Karpas-422 (cell line): ENCODE data around the gene C1QTNF1. TPM values are rescaled to one million over a fixed set of nuclear protein-coding genes. Genes with fewer than 3 reads are reported as not detected.

ENCODE experiments used
- DNase-seq: peaks from one replicate; pipeline ENCODE4 v3.0.0-alpha.2; 2015
- H2AFZ ChIP-seq: fragments of 200-600 bp; sonication (generic); 2 replicates; pipeline ENCODE4 v1.6.1; 2014; ENCODE audit warnings: antibody characterized with exemption, low read length, mixed read lengths
- H3K27ac ChIP-seq: fragments of 200-600 bp; sonication (generic); 2 replicates; pipeline ENCODE4 v1.5.1; 2014; ENCODE audit warnings: mild to moderate bottlenecking, low read length, moderate library complexity
- H3K27me3 ChIP-seq: fragments of 200-600 bp; sonication (generic); 2 replicates; pipeline ENCODE4 v1.6.1; 2014; ENCODE audit warnings: low read length, mixed read lengths
- H3K36me3 ChIP-seq: fragments of 200-600 bp; sonication (generic); 2 replicates; pipeline ENCODE4 v1.6.1; 2014; ENCODE audit warnings: low read length, mixed read lengths; ENCODE audit not compliant: insufficient read depth
- H3K4me1 ChIP-seq: fragments of 200-600 bp; sonication (generic); 2 replicates; pipeline ENCODE4 v1.6.1; 2014; ENCODE audit warnings: mild to moderate bottlenecking, low read length, mixed read lengths
- H3K4me2 ChIP-seq: fragments of 200-600 bp; sonication (generic); 2 replicates; pipeline ENCODE4 v1.6.1; 2014; ENCODE audit warnings: low read length, low read depth, mild to moderate bottlenecking; ENCODE audit not compliant: poor library complexity, severe bottlenecking
- H3K4me3 ChIP-seq: fragments of 200-600 bp; sonication (generic); 2 replicates; pipeline ENCODE4 v1.5.1; 2014; ENCODE audit warnings: mild to moderate bottlenecking, antibody characterized with exemption, low read length, mixed read lengths
- H3K79me2 ChIP-seq: fragments of 200-600 bp; sonication (generic); 2 replicates; pipeline ENCODE4 v1.6.1; 2014; ENCODE audit warnings: mild to moderate bottlenecking, low read length, mixed read lengths
- H3K9ac ChIP-seq: fragments of 200-600 bp; sonication (generic); 2 replicates; pipeline ENCODE4 v1.6.0; 2014; ENCODE audit warnings: low read length
- H3K9me2 ChIP-seq: fragments of 200-600 bp; sonication (generic), shearing (Covaris generic); replicated peaks from 2 replicates; pipeline ENCODE4 v1.6.0; 2014; ENCODE audit warnings: mild to moderate bottlenecking, low read length, moderate library complexity; ENCODE audit not compliant: insufficient read depth
- H3K9me3 ChIP-seq: fragments of 300-700, 200-600 bp; sonication (generic); 2 replicates; pipeline ENCODE4 v1.6.1; 2014; ENCODE audit warnings: low read length, mixed read lengths
- H4K20me1 ChIP-seq: fragments of 200-600 bp; sonication (generic); 2 replicates; pipeline ENCODE4 v1.6.1; 2014; ENCODE audit warnings: mild to moderate bottlenecking, antibody characterized with exemption, low read length, low read depth; ENCODE audit not compliant: insufficient read depth
- total RNA-seq: library from RNA; depleted of rRNA; stranded (reverse); fragments of >200 nt; shearing (Covaris generic); gene quantifications from 2 replicates; pipeline ENCODE4 v1.2.3, GENCODE V29; 2014; ENCODE audit warnings: low replicate concordance

C1QTNF1 gene
- total RNA-seq, 1 experiment from 2014 or later: not detected

GRCh38 chr17:78991017-78991738 lies 32.8 kb upstream of the C1QTNF1 start:
- peaks cover 23% of the 10 kb centered on the region for H3K36me3 ChIP-seq

DNA sequence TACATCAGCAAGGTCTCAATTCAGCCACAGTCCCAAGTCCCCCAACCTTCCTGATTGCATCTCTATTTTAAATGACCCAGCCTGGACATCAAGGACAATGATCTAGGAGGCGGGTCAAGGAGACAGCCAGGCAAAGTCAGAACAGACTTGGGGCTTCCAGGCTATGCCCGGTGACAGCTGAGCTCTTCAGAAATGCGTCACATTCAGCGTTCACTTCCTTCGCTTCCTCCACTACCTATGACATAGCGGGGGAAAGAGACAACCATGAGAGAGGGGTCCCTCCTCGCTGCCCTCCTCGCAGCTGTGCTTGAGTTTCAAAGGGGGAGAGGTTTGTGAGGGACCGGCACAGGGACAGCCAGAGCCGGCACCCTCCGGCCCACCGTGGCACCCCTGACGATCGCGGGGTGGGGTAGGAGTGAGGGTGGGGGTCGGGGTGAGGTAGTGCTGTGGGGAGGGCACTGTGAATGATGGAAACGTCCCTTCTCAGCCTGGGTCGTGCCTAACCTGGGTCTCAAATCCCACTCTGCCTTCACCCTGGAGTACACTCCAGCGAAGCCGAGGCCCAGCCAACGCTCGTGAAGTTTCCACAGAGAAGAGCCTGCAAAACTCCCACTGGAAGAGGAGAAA lies 31.9 kb upstream of the C1QTNF1 start:
- Histone ChIP-seq H3K9me3 (no peaks in the 10 kb centered on the region), H3K9ac (no peak overlapping the region), H3K79me2 (peaks cover 6% of the 10 kb centered on the region), H3K9me2 (no peaks in the 10 kb centered on the region), H3K4me2 (no peak overlapping the region), H3K27me3 (no peaks in the 10 kb centered on the region), H3K27ac (no peak overlapping the region), H3K36me3 (peaks cover 23% of the 10 kb centered on the region), H3K4me1 (no peaks in the 10 kb centered on the region), H3K4me3 (no peak overlapping the region), H2AFZ (no peak overlapping the region), H4K20me1 (peaks cover 21% of the 10 kb centered on the region)
- no peak for DNase-seq

More at GRCh38 chr17:78991017-78991738, 32.8 kb upstream of the C1QTNF1 start:
- no peaks in the 10 kb centered on the region for H3K27me3 ChIP-seq
- no peak overlapping the region for H2AFZ ChIP-seq
- peaks cover 14% of the 10 kb centered on the region for H4K20me1 ChIP-seq
- no peaks in the 10 kb centered on the region for H3K9me2 ChIP-seq
- H3K4me2 ChIP-seq: no peak overlapping the region
- peaks cover 6% of the 10 kb centered on the region for H3K79me2 ChIP-seq
- no peak overlapping the region for H3K27ac ChIP-seq
- H3K4me1 ChIP-seq: peaks cover 3% of the 10 kb centered on the region; the same call in 1 of the 2 replicates
- no peak for DNase-seq
- no peak overlapping the region for H3K9ac ChIP-seq
- no peaks in the 10 kb centered on the region for H3K9me3 ChIP-seq
- no peak overlapping the region for H3K4me3 ChIP-seq

- no peak overlapping the region for H2AFZ ChIP-seq
- H3K79me2 ChIP-seq: peaks cover 6% of the 10 kb centered on the region
- no peak overlapping the region for H3K27ac ChIP-seq
- no peak overlapping the region for H3K9ac ChIP-seq
- H3K4me2 ChIP-seq: no peak overlapping the region
- H3K27me3 ChIP-seq: no peaks in the 10 kb centered on the region
- no peak for DNase-seq
- peaks cover 22% of the 10 kb centered on the region for H4K20me1 ChIP-seq
- H3K4me3 ChIP-seq: no peak overlapping the region
- peaks cover 23% of the 10 kb centered on the region for H3K36me3 ChIP-seq
- H3K9me3 ChIP-seq: no peaks in the 10 kb centered on the region
- H3K9me2 ChIP-seq: no peaks in the 10 kb centered on the region
- H3K4me1 ChIP-seq: no peaks in the 10 kb centered on the region
Observed at GRCh38 chr17:78992542-78993212, 31.3 kb upstream of the C1QTNF1 start.

DNA sequence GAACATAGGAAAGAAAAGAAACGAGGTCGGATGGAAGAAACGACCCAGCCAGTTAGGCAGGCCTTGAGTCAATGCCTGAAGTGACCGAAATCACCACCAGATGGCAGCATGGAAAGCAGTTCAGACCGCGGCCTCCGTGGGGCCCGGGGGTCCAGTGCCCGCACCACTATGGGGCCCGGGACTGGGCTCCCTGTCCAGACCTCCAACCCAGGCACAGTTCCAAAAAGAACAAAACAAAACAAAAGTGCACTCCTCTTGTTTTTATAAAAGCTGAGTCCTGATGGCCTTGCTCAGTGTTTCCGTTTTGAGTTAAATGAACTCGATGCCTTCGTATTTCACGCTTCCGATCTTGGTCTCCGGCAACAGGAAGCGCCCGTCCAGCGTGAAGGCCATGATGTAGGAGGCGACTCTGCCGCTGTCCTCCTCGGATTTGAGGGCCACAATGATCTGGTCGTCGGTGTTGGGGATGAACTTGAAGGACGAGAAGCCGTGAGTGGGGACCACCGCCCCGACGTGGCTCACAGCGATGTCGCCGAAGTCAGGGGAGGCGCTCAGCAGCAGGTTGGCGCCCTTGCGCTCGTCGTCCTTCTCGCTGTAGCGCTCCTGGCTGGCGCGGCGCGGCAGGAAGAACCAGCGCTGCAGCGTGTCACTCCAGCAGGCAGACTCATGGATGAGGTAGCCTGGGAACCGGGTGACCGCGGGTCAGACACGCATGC lies 30.6 kb upstream of the C1QTNF1 start:
- H2AFZ ChIP-seq: no peak overlapping the region
- H4K20me1 ChIP-seq: peaks cover 25% of the 10 kb centered on the region
- DNase-seq: peak; percentile 75
- H3K4me3 ChIP-seq: no peak overlapping the region
- H3K9ac ChIP-seq: no peak overlapping the region
- no peaks in the 10 kb centered on the region for H3K27me3 ChIP-seq
- H3K27ac ChIP-seq: no peak overlapping the region
- peaks cover 6% of the 10 kb centered on the region for H3K79me2 ChIP-seq
- no peaks in the 10 kb centered on the region for H3K9me3 ChIP-seq
- H3K36me3 ChIP-seq: peaks cover 23% of the 10 kb centered on the region
- H3K4me1 ChIP-seq: no peaks in the 10 kb centered on the region
- H3K9me2 ChIP-seq: no peaks in the 10 kb centered on the region
- no peak overlapping the region for H3K4me2 ChIP-seq

GRCh38 chr17:78993981-78994671 lies 29.8 kb upstream of the C1QTNF1 start:
- DNase-seq: no peak
- Histone ChIP-seq H3K27me3 (no peaks in the 10 kb centered on the region), H3K9me3 (no peaks in the 10 kb centered on the region), H3K4me1 (no peaks in the 10 kb centered on the region), H3K4me3 (no peak overlapping the region), H2AFZ (no peak overlapping the region), H3K9ac (no peak overlapping the region), H4K20me1 (peaks cover 32% of the 10 kb centered on the region), H3K36me3 (peaks cover 23% of the 10 kb centered on the region), H3K4me2 (no peak overlapping the region), H3K9me2 (no peaks in the 10 kb centered on the region), H3K27ac (no peak overlapping the region), H3K79me2 (peaks cover 11% of the 10 kb centered on the region)

DNA sequence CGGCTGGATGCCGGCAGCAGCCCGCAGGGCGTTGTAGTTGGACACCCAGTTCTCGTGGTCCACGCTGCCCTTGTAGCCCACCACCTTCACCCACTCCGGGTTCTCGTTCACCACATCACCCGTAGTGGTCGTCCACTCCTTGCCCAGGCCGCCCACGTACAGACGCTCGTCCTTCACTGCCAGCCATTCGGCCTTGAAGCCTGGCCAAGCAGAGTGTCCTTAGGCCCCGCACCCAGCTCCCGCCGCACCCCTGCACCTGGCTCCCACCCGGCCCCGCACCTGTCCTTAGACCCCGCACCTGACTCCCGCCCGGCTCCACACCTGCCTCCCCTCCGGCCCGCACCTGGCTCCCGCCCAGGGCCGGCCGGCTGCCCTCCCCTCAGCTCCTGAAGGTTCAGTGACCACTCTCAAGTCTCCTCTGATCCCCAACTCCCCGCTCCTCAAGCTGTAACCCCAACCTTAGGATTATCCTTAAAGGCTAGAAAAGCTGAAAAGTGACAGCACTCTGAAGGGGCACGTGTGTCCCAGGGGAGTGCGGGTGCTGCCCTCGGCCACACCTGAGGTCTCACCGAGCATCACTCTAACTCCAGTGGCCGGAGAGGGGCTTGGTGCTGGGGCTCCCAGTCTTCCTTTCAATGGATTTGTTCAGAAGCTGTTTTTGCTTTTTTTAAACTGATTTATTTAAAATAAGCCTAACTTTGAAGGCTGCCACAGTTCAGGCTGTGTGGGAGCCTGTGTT lies 28.8 kb upstream of the C1QTNF1 start:
- no peak overlapping the region for H3K4me2 ChIP-seq
- no peaks in the 10 kb centered on the region for H3K27me3 ChIP-seq
- no peaks in the 10 kb centered on the region for H3K9me2 ChIP-seq
- H3K4me1 ChIP-seq: no peaks in the 10 kb centered on the region
- no peak for DNase-seq
- H3K36me3 ChIP-seq: peaks cover 23% of the 10 kb centered on the region
- no peak overlapping the region for H3K4me3 ChIP-seq
- H3K9ac ChIP-seq: no peak overlapping the region
- H3K79me2 ChIP-seq: peaks cover 15% of the 10 kb centered on the region
- no peaks in the 10 kb centered on the region for H3K9me3 ChIP-seq
- no peak overlapping the region for H3K27ac ChIP-seq
- peaks cover 32% of the 10 kb centered on the region for H4K20me1 ChIP-seq
- no peak overlapping the region for H2AFZ ChIP-seq

DNA sequence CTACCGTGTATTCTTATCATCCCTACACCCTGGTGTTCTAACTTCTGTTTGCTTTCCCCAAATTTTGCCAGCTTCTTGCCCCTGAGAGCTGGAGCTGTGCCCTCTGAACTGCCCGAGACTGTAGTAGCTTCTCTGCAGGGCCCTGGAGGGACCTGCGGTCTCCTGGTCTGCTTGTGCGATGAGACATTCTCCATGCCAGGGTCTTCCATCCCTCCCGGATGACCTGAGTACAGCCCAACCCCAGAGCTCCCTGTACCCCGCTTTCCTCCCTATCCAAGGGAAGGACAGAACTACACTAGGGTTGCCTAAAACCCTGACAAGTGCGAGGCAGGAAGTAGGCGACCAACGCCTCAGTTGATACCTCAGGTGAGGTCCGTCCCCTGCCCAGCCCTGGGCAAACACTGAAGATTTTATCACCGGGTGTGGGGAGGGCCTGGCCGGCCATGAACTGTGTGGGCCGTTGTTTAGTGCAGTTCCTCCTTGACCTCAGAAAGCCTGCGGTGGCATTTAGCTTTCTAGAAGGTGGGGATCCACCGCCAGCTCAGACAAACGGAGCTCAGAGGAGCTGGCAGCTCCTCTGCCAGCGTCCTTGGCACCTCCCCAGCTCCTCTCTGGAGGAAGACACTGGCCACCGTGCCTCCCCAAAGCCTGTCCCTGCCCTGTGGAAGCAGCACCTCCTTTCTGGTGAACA lies 28.1 kb upstream of the C1QTNF1 start:
- peaks cover 18% of the 10 kb centered on the region for H3K79me2 ChIP-seq
- H2AFZ ChIP-seq: no peak overlapping the region
- H3K4me2 ChIP-seq: no peak overlapping the region
- H3K4me1 ChIP-seq: no peaks in the 10 kb centered on the region
- H3K9me2 ChIP-seq: no peaks in the 10 kb centered on the region
- H3K36me3 ChIP-seq: peaks cover 19% of the 10 kb centered on the region
- H4K20me1 ChIP-seq: peaks cover 32% of the 10 kb centered on the region
- H3K4me3 ChIP-seq: no peak overlapping the region
- no peak for DNase-seq
- H3K9ac ChIP-seq: no peak overlapping the region
- no peaks in the 10 kb centered on the region for H3K27me3 ChIP-seq
- H3K9me3 ChIP-seq: no peaks in the 10 kb centered on the region
- no peak overlapping the region for H3K27ac ChIP-seq
